Raji (cell line): ENCODE data around the gene BCAP29.

ENCODE experiments used
- POLR2A ChIP-seq: IDR thresholded peaks from 2 replicates; pipeline ENCODE4 v1.6.1; 2011; ENCODE audit warnings: low read depth, low read length, control low read depth; ENCODE audit not compliant: insufficient read depth

The BCAP29 gene

GRCh38 chr7:107579885-107580715, at the start of gene BCAP29:
BCAP29 (plus strand) TSS chr7:107580246; CDS start chr7:107580773, 527 bp downstream.
- peak; percentile 73 for TF ChIP-seq POLR2A

GRCh38 chr7:107530751-107531150, 49.3 kb upstream of the BCAP29 start:
- no peak for TF ChIP-seq POLR2A

GRCh38 chr7:107534139-107534538, 45.9 kb upstream of the BCAP29 start:
- TF ChIP-seq POLR2A = no peak

GRCh38 chr7:107538001-107538400, 42.0 kb upstream of the BCAP29 start:
- TF ChIP-seq POLR2A = no peak

- TF ChIP-seq POLR2A = no peak
Observed at GRCh38 chr7:107543338-107543993, 36.6 kb upstream of the BCAP29 start.

GRCh38 chr7:107544848-107545591, 35.0 kb upstream of the BCAP29 start:
- no peak for TF ChIP-seq POLR2A

- no peak for TF ChIP-seq POLR2A
Observed at GRCh38 chr7:107551936-107552335, 28.1 kb upstream of the BCAP29 start.

- TF ChIP-seq POLR2A = no peak
Observed at GRCh38 chr7:107555893-107556292, 24.2 kb upstream of the BCAP29 start.

- TF ChIP-seq POLR2A = no peak
Observed at GRCh38 chr7:107559864-107560263, 20.2 kb upstream of the BCAP29 start.

GRCh38 chr7:107560898-107561516, 19.0 kb upstream of the BCAP29 start:
- no peak for TF ChIP-seq POLR2A

- no peak for TF ChIP-seq POLR2A
Observed at GRCh38 chr7:107563081-107563774, 16.8 kb upstream of the BCAP29 start.

GRCh38 chr7:107563775-107564552, 16.1 kb upstream of the BCAP29 start, which contains the start of the genes COG5 and DUS4L:
COG5 (minus strand) TSS chr7:107563920; CDS start chr7:107563896, 24 bp downstream.
DUS4L (plus strand) TSS chr7:107563971; CDS start chr7:107567071, 3,100 bp downstream.
- TF ChIP-seq POLR2A = peak; percentile 95

- no peak for TF ChIP-seq POLR2A
Observed at GRCh38 chr7:107564553-107565298, 15.3 kb upstream of the BCAP29 start.

- no peak for TF ChIP-seq POLR2A
Observed at GRCh38 chr7:107570298-107570697, 9.7 kb upstream of the BCAP29 start.
